Osteoblast (primary cell): ENCODE measurements around the gene MAGI1. TPM values are rescaled to one million over a fixed set of nuclear protein-coding genes. Genes with fewer than 3 reads are reported as not detected.

Experiments used
- DNase-seq: peaks from one replicate; pipeline ENCODE4 v3.0.0; 2011; ENCODE audit warnings: low spot score, mixed read lengths; ENCODE audit not compliant: insufficient read length; ENCODE audit errors: missing footprints
- H2AFZ ChIP-seq: 2 replicates; pipeline ENCODE4 v1.6.0; 2011; ENCODE audit warnings: mild to moderate bottlenecking, low read length
- H3K27ac ChIP-seq: 2 replicates; pipeline ENCODE4 v1.5.1; 2011; ENCODE audit warnings: mild to moderate bottlenecking, low read depth, low read length, moderate library complexity
- H3K27me3 ChIP-seq: 2 replicates; pipeline ENCODE4 v1.6.0; 2012; ENCODE audit warnings: mild to moderate bottlenecking, control low read depth, inconsistent platforms, low read length, moderate library complexity; ENCODE audit not compliant: insufficient read depth
- H3K36me3 ChIP-seq: 2 replicates; pipeline ENCODE4 v1.5.1; 2011; ENCODE audit warnings: mild to moderate bottlenecking, low read length, control low read depth, moderate library complexity; ENCODE audit not compliant: insufficient read depth
- H3K4me1 ChIP-seq: 2 replicates; pipeline ENCODE4 v1.5.1; 2011; ENCODE audit warnings: mild to moderate bottlenecking, low read length, control low read depth, moderate library complexity; ENCODE audit not compliant: insufficient read depth
- H3K4me2 ChIP-seq: 2 replicates; pipeline ENCODE4 v1.6.0; 2011; ENCODE audit warnings: mild to moderate bottlenecking, low read length; ENCODE audit not compliant: insufficient read depth
- H3K4me3 ChIP-seq: fragments of 200-600 bp; sonication (generic); 3 replicates; pipeline ENCODE4 v1.5.1; 2012; ENCODE audit warnings: mild to moderate bottlenecking, low read length, inconsistent platforms; ENCODE audit not compliant: insufficient read depth
- H3K79me2 ChIP-seq: 2 replicates; pipeline ENCODE4 v1.6.0; 2012; ENCODE audit warnings: mild to moderate bottlenecking, low read length, control low read depth, inconsistent platforms; ENCODE audit not compliant: insufficient read depth
- H3K9me3 ChIP-seq: 2 replicates; pipeline ENCODE4 v1.5.1; 2011; ENCODE audit warnings: low read depth, low read length, control low read depth
- H4K20me1 ChIP-seq: 2 replicates; pipeline ENCODE4 v1.6.0; 2012; ENCODE audit warnings: mild to moderate bottlenecking, low read length, control low read depth; ENCODE audit not compliant: insufficient read depth
- total RNA-seq: library from RNA; depleted of rRNA; stranded (reverse); fragments of >200 nt; gene quantifications from 2 replicates; pipeline ENCODE4 v1.2.3, GENCODE V29; 2012
- TF ChIP-seq, protein P1 (sequence below): IDR thresholded peaks from 2 replicates; pipeline ENCODE4 v1.5.1; 2011; ENCODE audit warnings: mild to moderate bottlenecking, low read depth, low read length, moderate library complexity; ENCODE audit errors: extremely low read depth

MAGI1 gene
- total RNA-seq, 1 donor: 66.6 TPM

GRCh38 chr3:65557899-65558564, 480.7 kb downstream of the MAGI1 start:
- TF ChIP-seq, protein P1, sequence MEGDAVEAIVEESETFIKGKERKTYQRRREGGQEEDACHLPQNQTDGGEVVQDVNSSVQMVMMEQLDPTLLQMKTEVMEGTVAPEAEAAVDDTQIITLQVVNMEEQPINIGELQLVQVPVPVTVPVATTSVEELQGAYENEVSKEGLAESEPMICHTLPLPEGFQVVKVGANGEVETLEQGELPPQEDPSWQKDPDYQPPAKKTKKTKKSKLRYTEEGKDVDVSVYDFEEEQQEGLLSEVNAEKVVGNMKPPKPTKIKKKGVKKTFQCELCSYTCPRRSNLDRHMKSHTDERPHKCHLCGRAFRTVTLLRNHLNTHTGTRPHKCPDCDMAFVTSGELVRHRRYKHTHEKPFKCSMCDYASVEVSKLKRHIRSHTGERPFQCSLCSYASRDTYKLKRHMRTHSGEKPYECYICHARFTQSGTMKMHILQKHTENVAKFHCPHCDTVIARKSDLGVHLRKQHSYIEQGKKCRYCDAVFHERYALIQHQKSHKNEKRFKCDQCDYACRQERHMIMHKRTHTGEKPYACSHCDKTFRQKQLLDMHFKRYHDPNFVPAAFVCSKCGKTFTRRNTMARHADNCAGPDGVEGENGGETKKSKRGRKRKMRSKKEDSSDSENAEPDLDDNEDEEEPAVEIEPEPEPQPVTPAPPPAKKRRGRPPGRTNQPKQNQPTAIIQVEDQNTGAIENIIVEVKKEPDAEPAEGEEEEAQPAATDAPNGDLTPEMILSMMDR: no peak
- Histone ChIP-seq H3K27me3 (no peaks in the 10 kb centered on the region), H4K20me1 (peaks cover 53% of the 10 kb centered on the region), H3K79me2 (peaks cover 49% of the 10 kb centered on the region), H2AFZ (no peak overlapping the region), H3K36me3 (no peaks in the 10 kb centered on the region), H3K4me3 (no peak overlapping the region), H3K27ac (no peak overlapping the region), H3K4me1 (no peaks in the 10 kb centered on the region), H3K9me3 (no peaks in the 10 kb centered on the region), H3K4me2 (no peak overlapping the region)
- no peak for DNase-seq

- Histone ChIP-seq H3K36me3 (no peaks in the 10 kb centered on the region), H3K4me3 (no peak overlapping the region), H3K9me3 (no peaks in the 10 kb centered on the region), H3K27ac (no peak overlapping the region), H3K27me3 (no peaks in the 10 kb centered on the region), H3K79me2 (peaks cover 53% of the 10 kb centered on the region), H4K20me1 (peaks cover 54% of the 10 kb centered on the region), H3K4me2 (no peak overlapping the region), H3K4me1 (no peaks in the 10 kb centered on the region), H2AFZ (no peak overlapping the region)
- TF ChIP-seq, protein P1: no peak
- no peak for DNase-seq
Observed at GRCh38 chr3:65556934-65557577, 481.7 kb downstream of the MAGI1 start.

GRCh38 chr3:65552434-65552833, 486.3 kb downstream of the MAGI1 start:
- Histone ChIP-seq H3K36me3 (no peaks in the 10 kb centered on the region), H3K79me2 (peaks cover 52% of the 10 kb centered on the region), H4K20me1 (peaks cover 84% of the 10 kb centered on the region), H2AFZ (no peak overlapping the region), H3K4me2 (no peak overlapping the region), H3K27ac (no peak overlapping the region), H3K9me3 (no peaks in the 10 kb centered on the region), H3K27me3 (no peaks in the 10 kb centered on the region), H3K4me1 (no peaks in the 10 kb centered on the region), H3K4me3 (no peak overlapping the region)
- DNase-seq: no peak
- TF ChIP-seq, protein P1: no peak

DNA sequence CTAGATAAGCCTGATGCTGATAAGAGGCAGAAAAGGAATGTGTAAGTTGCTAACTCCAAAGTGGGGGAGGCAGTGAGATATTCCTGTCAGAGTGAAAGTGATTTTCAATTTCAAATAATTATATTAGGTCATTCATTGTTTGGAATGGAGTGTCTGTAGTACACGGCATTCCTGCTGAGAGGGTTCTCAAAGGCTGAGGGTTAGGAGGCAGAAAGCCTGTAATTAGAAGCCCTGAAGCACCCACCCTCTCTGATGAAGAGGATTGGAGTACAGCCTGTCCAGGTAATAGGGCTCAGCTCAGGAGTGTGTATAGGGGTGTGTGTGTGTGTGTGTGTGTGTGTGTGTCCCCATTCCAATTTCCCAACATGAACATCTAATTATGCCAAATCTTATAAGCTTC, 486.8 kb downstream of the MAGI1 start:
- no peak overlapping the region for H3K27ac ChIP-seq

More for the DNA sequence above, 486.8 kb downstream of the MAGI1 start:
- DNase-seq: no peak
- no peaks in the 10 kb centered on the region for H3K36me3 ChIP-seq
- H3K9me3 ChIP-seq: no peaks in the 10 kb centered on the region
- H3K4me2 ChIP-seq: no peak overlapping the region
- no peak overlapping the region for H3K4me3 ChIP-seq
- peaks cover 48% of the 10 kb centered on the region for H3K79me2 ChIP-seq
- H3K4me1 ChIP-seq: no peaks in the 10 kb centered on the region
- TF ChIP-seq, protein P1: no peak
- no peaks in the 10 kb centered on the region for H3K27me3 ChIP-seq
- H2AFZ ChIP-seq: no peak overlapping the region
- peaks cover 84% of the 10 kb centered on the region for H4K20me1 ChIP-seq
